Transverse colon (tissue), 4 donors: Measurements from ENCODE around the gene ZNF521.

Experiments used
- EP300 ChIP-seq: sonication (generic); formaldehyde crosslinking; IDR thresholded peaks from one replicate; pipeline ENCODE4 v1.6.1; 2017; ENCODE audit warnings: antibody characterized with exemption, low read depth
- POLR2A ChIP-seq: fragments of 450-650 bp; IDR thresholded peaks from one replicate; pipeline ENCODE4 v1.6.1; 2016; ENCODE audit warnings: antibody characterized with exemption, mild to moderate bottlenecking, moderate library complexity
- POLR2AphosphoS5 ChIP-seq, 3 donors: sonication (generic); formaldehyde crosslinking; IDR thresholded peaks; one replicate each; pipeline ENCODE4 v1.6.1; 2016; ENCODE audit warnings: antibody characterized with exemption in 3 of 3
- TF ChIP-seq, protein P1 (sequence below), 5 experiments: fragments of 200-600 bp in 3 of 5; fragments of 450-650 bp in 2 of 5; sonication (generic) in 3 of 5; IDR thresholded peaks; 1 replicate in 2 of 5; 2 replicates in 3 of 5; pipeline ENCODE4 v1.5.1; 2016 to 2017; ENCODE audit warnings: antibody characterized with exemption in 5 of 5, inconsistent platforms in 3 of 5, mild to moderate bottlenecking in 2 of 5, moderate library complexity in 1 of 5

DNA sequence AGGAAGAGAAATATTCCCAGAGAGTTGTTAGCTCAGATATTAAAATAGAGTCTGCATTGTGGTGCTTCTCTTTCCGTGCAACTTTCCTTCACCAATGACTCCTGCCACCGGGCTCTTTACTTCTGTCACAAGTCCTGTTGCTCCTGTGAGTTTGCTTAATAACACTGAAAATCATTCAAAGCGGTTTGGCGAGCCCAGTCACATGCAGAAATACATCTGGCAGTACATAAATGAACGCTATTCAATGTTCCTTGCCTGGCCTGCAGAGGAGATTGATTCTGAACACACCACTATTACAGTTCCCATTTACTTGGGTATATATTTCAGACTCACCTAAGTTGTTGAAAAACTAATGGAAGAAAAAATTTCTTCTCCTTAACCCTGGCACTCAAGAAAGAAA lies 276.6 kb downstream of the ZNF521 start:
- TF ChIP-seq, protein P1, sequence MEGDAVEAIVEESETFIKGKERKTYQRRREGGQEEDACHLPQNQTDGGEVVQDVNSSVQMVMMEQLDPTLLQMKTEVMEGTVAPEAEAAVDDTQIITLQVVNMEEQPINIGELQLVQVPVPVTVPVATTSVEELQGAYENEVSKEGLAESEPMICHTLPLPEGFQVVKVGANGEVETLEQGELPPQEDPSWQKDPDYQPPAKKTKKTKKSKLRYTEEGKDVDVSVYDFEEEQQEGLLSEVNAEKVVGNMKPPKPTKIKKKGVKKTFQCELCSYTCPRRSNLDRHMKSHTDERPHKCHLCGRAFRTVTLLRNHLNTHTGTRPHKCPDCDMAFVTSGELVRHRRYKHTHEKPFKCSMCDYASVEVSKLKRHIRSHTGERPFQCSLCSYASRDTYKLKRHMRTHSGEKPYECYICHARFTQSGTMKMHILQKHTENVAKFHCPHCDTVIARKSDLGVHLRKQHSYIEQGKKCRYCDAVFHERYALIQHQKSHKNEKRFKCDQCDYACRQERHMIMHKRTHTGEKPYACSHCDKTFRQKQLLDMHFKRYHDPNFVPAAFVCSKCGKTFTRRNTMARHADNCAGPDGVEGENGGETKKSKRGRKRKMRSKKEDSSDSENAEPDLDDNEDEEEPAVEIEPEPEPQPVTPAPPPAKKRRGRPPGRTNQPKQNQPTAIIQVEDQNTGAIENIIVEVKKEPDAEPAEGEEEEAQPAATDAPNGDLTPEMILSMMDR (IDR thresholded peaks at IDR 0.05): no peak
- TF ChIP-seq POLR2A (no peak), POLR2AphosphoS5 (IDR thresholded peaks at IDR 0.05) (no peak), EP300 (no peak)
